Mammary epithelial cell (primary cell): ENCODE results near the gene MAP3K5.

ENCODE experiments used
- EZH2 ChIP-seq: IDR thresholded peaks from 2 replicates; pipeline ENCODE4 v1.6.1; 2012; ENCODE audit warnings: low read length, inconsistent platforms, borderline replicate concordance
- TF ChIP-seq, protein P1 (sequence below), 2 donors: IDR thresholded peaks in 1 of 2; conservative IDR thresholded peaks in 1 of 2; 2 replicates each; pipeline ENCODE4 v1.5.1; 2011 to 2012; ENCODE audit warnings: inconsistent platforms in 2 of 2, low read length in 2 of 2, mild to moderate bottlenecking in 2 of 2, control low read depth in 1 of 2, low read depth in 1 of 2; ENCODE audit not compliant: insufficient read depth in 1 of 2; ENCODE audit errors: extremely low read depth in 1 of 2

DNA sequence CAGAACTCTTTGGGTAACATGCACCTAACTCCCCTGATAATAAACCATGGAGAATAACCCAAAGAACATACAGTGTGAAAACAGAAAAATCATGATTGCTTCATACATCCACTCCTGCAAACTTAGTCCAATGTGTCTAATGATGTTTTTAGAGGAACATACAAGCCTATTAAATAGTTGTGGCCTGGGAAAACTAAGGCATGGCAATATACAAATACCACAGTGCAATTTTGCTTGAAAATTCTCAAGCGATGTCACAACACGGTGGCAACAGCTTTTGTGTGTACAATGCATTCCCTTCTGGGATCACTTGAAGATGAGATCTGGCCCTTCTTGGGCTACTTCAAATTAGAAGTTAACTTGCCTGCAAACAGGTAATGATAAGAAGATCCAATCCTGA lies 16.7 kb downstream of the MAP3K5 start:
- TF ChIP-seq, protein P1, sequence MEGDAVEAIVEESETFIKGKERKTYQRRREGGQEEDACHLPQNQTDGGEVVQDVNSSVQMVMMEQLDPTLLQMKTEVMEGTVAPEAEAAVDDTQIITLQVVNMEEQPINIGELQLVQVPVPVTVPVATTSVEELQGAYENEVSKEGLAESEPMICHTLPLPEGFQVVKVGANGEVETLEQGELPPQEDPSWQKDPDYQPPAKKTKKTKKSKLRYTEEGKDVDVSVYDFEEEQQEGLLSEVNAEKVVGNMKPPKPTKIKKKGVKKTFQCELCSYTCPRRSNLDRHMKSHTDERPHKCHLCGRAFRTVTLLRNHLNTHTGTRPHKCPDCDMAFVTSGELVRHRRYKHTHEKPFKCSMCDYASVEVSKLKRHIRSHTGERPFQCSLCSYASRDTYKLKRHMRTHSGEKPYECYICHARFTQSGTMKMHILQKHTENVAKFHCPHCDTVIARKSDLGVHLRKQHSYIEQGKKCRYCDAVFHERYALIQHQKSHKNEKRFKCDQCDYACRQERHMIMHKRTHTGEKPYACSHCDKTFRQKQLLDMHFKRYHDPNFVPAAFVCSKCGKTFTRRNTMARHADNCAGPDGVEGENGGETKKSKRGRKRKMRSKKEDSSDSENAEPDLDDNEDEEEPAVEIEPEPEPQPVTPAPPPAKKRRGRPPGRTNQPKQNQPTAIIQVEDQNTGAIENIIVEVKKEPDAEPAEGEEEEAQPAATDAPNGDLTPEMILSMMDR (conservative IDR thresholded peaks at IDR 0.05 in 1 of 2, IDR thresholded peaks at IDR 0.05 in 1 of 2; ENCODE audit: extremely low read depth in 1 of 2, insufficient read depth in 1 of 2, low read depth in 1 of 2, low read length in 2 of 2), result no peak
- TF ChIP-seq EZH2, result no peak
